ENCODE data around the gene EPHB1. TPM values are rescaled to one million over a fixed set of nuclear protein-coding genes. Genes with fewer than 3 reads are reported as not detected.

EPHB1 gene
- total RNA-seq, 3 donors from 2014 or later, result 1.8 to 5.9 (median 3.4) TPM

GRCh38 chr3:135142530-135142929, 347.5 kb downstream of the EPHB1 start:
- TF ChIP-seq POLR2AphosphoS5 (IDR thresholded peaks at IDR 0.05) (no peak), POLR2A (IDR thresholded peaks at IDR 0.05) (no peak), CTCF (IDR thresholded peaks at IDR 0.05) (no peak)
- Histone ChIP-seq H3K9me3 (no peaks in the 10 kb centered on the region), H3K4me3 (no peak overlapping the region), H3K27ac (no peak overlapping the region), H3K36me3 (no peaks in the 10 kb centered on the region), H3K4me1 (no peaks in the 10 kb centered on the region), H3K27me3 (no peaks in the 10 kb centered on the region)
- intact Hi-C loops (cut with DNase I; ENCODE audit: low total_unique reads), result no loop called here
- DNase-seq (ENCODE audit: low spot score in 2 of 2), result no peak

GRCh38 chr3:135143474-135143873, 348.4 kb downstream of the EPHB1 start:
- Histone ChIP-seq H3K9me3 (no peaks in the 10 kb centered on the region), H3K4me1 (no peaks in the 10 kb centered on the region), H3K4me3 (no peak overlapping the region), H3K36me3 (no peaks in the 10 kb centered on the region), H3K27me3 (no peaks in the 10 kb centered on the region), H3K27ac (no peak overlapping the region)
- no peak for TF ChIP-seq CTCF (IDR thresholded peaks at IDR 0.05)
- TF ChIP-seq POLR2AphosphoS5 (IDR thresholded peaks at IDR 0.05), result no peak
- TF ChIP-seq POLR2A (IDR thresholded peaks at IDR 0.05), result no peak
- intact Hi-C loops (cut with DNase I; ENCODE audit: low total_unique reads), result no loop called here
- DNase-seq (ENCODE audit: low spot score in 2 of 2), result no peak

GRCh38 chr3:135145581-135145980, 350.5 kb downstream of the EPHB1 start:
- Histone ChIP-seq H3K9me3 (no peaks in the 10 kb centered on the region), H3K27ac (no peak overlapping the region), H3K4me1 (no peaks in the 10 kb centered on the region), H3K4me3 (no peak overlapping the region), H3K36me3 (no peaks in the 10 kb centered on the region), H3K27me3 (no peaks in the 10 kb centered on the region)
- TF ChIP-seq POLR2A (IDR thresholded peaks at IDR 0.05) (no peak), POLR2AphosphoS5 (IDR thresholded peaks at IDR 0.05) (no peak), CTCF (IDR thresholded peaks at IDR 0.05) (no peak)
- intact Hi-C loops (cut with DNase I; ENCODE audit: low total_unique reads), result no loop called here
- no peak for DNase-seq (ENCODE audit: low spot score in 2 of 2)

GRCh38 chr3:135147657-135148056, 352.6 kb downstream of the EPHB1 start:
- intact Hi-C loops (cut with DNase I; ENCODE audit: low total_unique reads), result no loop called here

More at GRCh38 chr3:135147657-135148056, 352.6 kb downstream of the EPHB1 start:
- no peak overlapping the region for H3K27ac ChIP-seq
- no peaks in the 10 kb centered on the region for H3K9me3 ChIP-seq
- no peaks in the 10 kb centered on the region for H3K27me3 ChIP-seq
- no peaks in the 10 kb centered on the region for H3K36me3 ChIP-seq
- no peak for DNase-seq (ENCODE audit: low spot score in 2 of 2)
- no peak overlapping the region for H3K4me3 ChIP-seq
- no peaks in the 10 kb centered on the region for H3K4me1 ChIP-seq
- TF ChIP-seq POLR2AphosphoS5 (IDR thresholded peaks at IDR 0.05) (no peak), CTCF (IDR thresholded peaks at IDR 0.05) (no peak), POLR2A (IDR thresholded peaks at IDR 0.05) (no peak)
